Keratinocyte (primary cell): ENCODE results near the gene RICTOR. TPM values are rescaled to one million over a fixed set of nuclear protein-coding genes. Genes with fewer than 3 reads are reported as not detected.

Experiments
- DNase-seq: peaks from one replicate; pipeline ENCODE4 v3.0.0-alpha.2; 2011; ENCODE audit warnings: low read depth, missing footprints, low spot score
- FAIRE-seq: peaks from 2 replicates; lab custom pipeline; 2011; peaks lifted over from hg19 to GRCh38; lab: Jason Lieb, UNC
- H2AFZ ChIP-seq: 2 replicates; pipeline ENCODE4 v1.6.0; 2012; ENCODE audit warnings: low read length, control low read depth, inconsistent platforms; ENCODE audit not compliant: control insufficient read depth
- H3K27ac ChIP-seq: 2 replicates; pipeline ENCODE4 v1.5.1; 2011; ENCODE audit warnings: low read length; ENCODE audit not compliant: control insufficient read depth, insufficient read depth
- H3K27me3 ChIP-seq: 3 replicates; pipeline ENCODE4 v1.6.0; 2011; ENCODE audit warnings: low read length; ENCODE audit not compliant: control insufficient read depth, insufficient read depth; ENCODE audit errors: extremely low read depth
- H3K36me3 ChIP-seq, 2 experiments: 2 replicates in 1 of 2; 3 replicates in 1 of 2; pipeline ENCODE4 v1.5.1; 2011; ENCODE audit warnings: low read length in 2 of 2, mild to moderate bottlenecking in 1 of 2; ENCODE audit not compliant: control insufficient read depth in 2 of 2, insufficient read depth in 2 of 2; ENCODE audit errors: extremely low read depth in 1 of 2
- H3K4me1 ChIP-seq: 3 replicates; pipeline ENCODE4 v1.5.1; 2011; ENCODE audit warnings: low read length; ENCODE audit not compliant: control insufficient read depth, insufficient read depth; ENCODE audit errors: extremely low read depth
- H3K4me2 ChIP-seq: 3 replicates; pipeline ENCODE4 v1.6.0; 2011; ENCODE audit warnings: low read depth, low read length; ENCODE audit not compliant: control insufficient read depth, insufficient read depth; ENCODE audit errors: extremely low read depth
- H3K4me3 ChIP-seq, 3 experiments: fragments of 200-600 bp in 1 of 3; sonication (generic) in 1 of 3; 2 replicates in 2 of 3; 3 replicates in 1 of 3; pipeline ENCODE4 v1.5.1; 2011 to 2016; ENCODE audit warnings: low read length in 3 of 3, mild to moderate bottlenecking in 3 of 3, control low read depth in 2 of 3, inconsistent platforms in 1 of 3, low read depth in 1 of 3, mixed read lengths in 1 of 3, mixed run types in 1 of 3, moderate library complexity in 1 of 3; ENCODE audit not compliant: control insufficient read depth in 2 of 3, insufficient read depth in 2 of 3; ENCODE audit errors: extremely low read depth in 1 of 3
- H3K79me2 ChIP-seq: 2 replicates; pipeline ENCODE4 v1.6.0; 2012; ENCODE audit warnings: low read length; ENCODE audit not compliant: control insufficient read depth, insufficient read depth
- H3K9ac ChIP-seq: 3 replicates; pipeline ENCODE4 v1.6.0; 2011; ENCODE audit warnings: low read length; ENCODE audit not compliant: control insufficient read depth, insufficient read depth; ENCODE audit errors: extremely low read depth
- H3K9me1 ChIP-seq: 3 replicates; pipeline ENCODE4 v1.6.0; 2011; ENCODE audit warnings: low read length; ENCODE audit not compliant: control insufficient read depth, insufficient read depth; ENCODE audit errors: extremely low read depth
- H3K9me3 ChIP-seq: 2 replicates; pipeline ENCODE4 v1.5.1; 2012; ENCODE audit warnings: low read depth, low read length; ENCODE audit not compliant: control insufficient read depth
- H4K20me1 ChIP-seq: 3 replicates; pipeline ENCODE4 v1.6.0; 2011; ENCODE audit warnings: low read length; ENCODE audit not compliant: control insufficient read depth, insufficient read depth; ENCODE audit errors: extremely low read depth
- CTCF ChIP-seq, 3 experiments: IDR thresholded peaks in 1 of 3; conservative IDR thresholded peaks in 1 of 3; optimal IDR thresholded peaks in 1 of 3; 2 replicates in 2 of 3; 3 replicates in 1 of 3; pipeline versions ENCODE3 to v1.5.1; 2011; ENCODE audit warnings: low read length in 3 of 3, mild to moderate bottlenecking in 3 of 3, moderate library complexity in 2 of 3, control low read depth in 1 of 3, inconsistent platforms in 1 of 3; ENCODE audit not compliant: insufficient read depth in 2 of 3; ENCODE audit errors: extremely low read depth in 1 of 3
- EZH2 ChIP-seq: IDR thresholded peaks from one replicate; pipeline ENCODE4 v1.6.1; 2012; ENCODE audit warnings: inconsistent platforms, mild to moderate bottlenecking, low read length, moderate library complexity
- dilution Hi-C: fragments of 300-500 bp; cut with MboI; formaldehyde crosslinking; loops from one replicate; pipeline ENCODE4 v1.7.0; 2020; ENCODE audit warnings: low sequenced_read_pairs; ENCODE audit not compliant: extremely low pct_ligation_motif_present
- polyA plus RNA-seq, 5 experiments: library from polyadenylated mRNA; depleted of rRNA in 3 of 5; stranded (reverse) in 3 of 5; stranded (forward) in 1 of 5; unstranded in 1 of 5; fragments of >200 nt; gene quantifications; 1 replicate in 1 of 5; 2 replicates in 3 of 5; 3 replicates in 1 of 5; pipeline versions ENCODE4 v1.2.1 to v1.2.3, GENCODE V29; 2011 to 2012; ENCODE audit warnings: missing spikeins in 2 of 5, low read depth in 1 of 5, low replicate concordance in 1 of 5

Gene RICTOR
- polyA plus RNA-seq, 1 donor (not counting 4 experiments of a cell fraction or from before 2014, with no cell fraction given), result 11.5 TPM

GRCh38 chr5:39116344-39117170 lies 42.4 kb upstream of the RICTOR start:
- no peaks in the 10 kb centered on the region for H3K27me3 ChIP-seq
- no peak for FAIRE-seq
- TF ChIP-seq CTCF (optimal IDR thresholded peaks at IDR 0.05 in 1 of 3, IDR thresholded peaks at IDR 0.05 in 1 of 3, conservative IDR thresholded peaks at IDR 0.05 in 1 of 3; ENCODE audit: extremely low read depth in 1 of 3, insufficient read depth in 2 of 3, low read length in 3 of 3), result no peak
- no peak for TF ChIP-seq EZH2
- H3K4me1 ChIP-seq, result no peaks in the 10 kb centered on the region
- H2AFZ ChIP-seq, result no peak overlapping the region
- H3K27ac ChIP-seq, result no peak overlapping the region
- dilution Hi-C loops, result no loop called here
- no peaks in the 10 kb centered on the region for H3K9me1 ChIP-seq
- no peak overlapping the region for H3K9ac ChIP-seq
- no peaks in the 10 kb centered on the region for H3K79me2 ChIP-seq
- no peak for DNase-seq
- H3K36me3 ChIP-seq, result no peaks in the 10 kb centered on the region
- H3K4me3 ChIP-seq, result no peak overlapping the region
- no peaks in the 10 kb centered on the region for H3K9me3 ChIP-seq
- H4K20me1 ChIP-seq, result no peaks in the 10 kb centered on the region
- H3K4me2 ChIP-seq, result no peak overlapping the region

GRCh38 chr5:39115644-39116343 lies 41.6 kb upstream of the RICTOR start:
- H3K4me2 ChIP-seq, result no peak overlapping the region

More at GRCh38 chr5:39115644-39116343, 41.6 kb upstream of the RICTOR start:
- H3K79me2 ChIP-seq, result no peaks in the 10 kb centered on the region
- no peaks in the 10 kb centered on the region for H3K36me3 ChIP-seq
- TF ChIP-seq EZH2, result no peak
- no peak for FAIRE-seq
- no peaks in the 10 kb centered on the region for H3K4me1 ChIP-seq
- dilution Hi-C loops, result no loop called here
- no peaks in the 10 kb centered on the region for H3K9me3 ChIP-seq
- no peaks in the 10 kb centered on the region for H3K27me3 ChIP-seq
- H3K4me3 ChIP-seq, result no peak overlapping the region
- no peak for DNase-seq
- no peak overlapping the region for H3K9ac ChIP-seq
- no peaks in the 10 kb centered on the region for H4K20me1 ChIP-seq
- H2AFZ ChIP-seq, result peak overlapping the region; percentile 54
- H3K9me1 ChIP-seq, result no peaks in the 10 kb centered on the region
- no peak overlapping the region for H3K27ac ChIP-seq
